Caco-2 (cell line): ENCODE results near the gene GCGR. TPM values are rescaled to one million over a fixed set of nuclear protein-coding genes. Genes with fewer than 3 reads are reported as not detected.

Experiments
- BruUV-seq: library from RNA; stranded (reverse); fragments of 400-500 nt; replicated peaks from 2 replicates; lab custom pipeline; 2021; lab: Mats Ljungman, UMichigan
- CTCF ChIA-PET: fragments of 300-600 bp; sonication (Branson Sonifier 250); formaldehyde crosslinking; loops from one replicate; lab custom pipeline; 2022; ENCODE audit warnings: antibody characterized with exemption; lab: Charles Lee
- POLR2A ChIA-PET: fragments of 300-600 bp; sonication (Branson Sonifier 250); formaldehyde crosslinking; loops from one replicate; lab custom pipeline; 2022; ENCODE audit warnings: antibody characterized with exemption; lab: Charles Lee
- DNase-seq, 2 experiments: peaks; one replicate each; pipeline versions ENCODE4 v3.0.0 to v3.0.0-alpha.2; 2020 to 2022
- H3K27me3 ChIP-seq: replicated peaks from 2 replicates; pipeline ENCODE4 v1.6.0; 2011; ENCODE audit warnings: low read length; ENCODE audit not compliant: control insufficient read depth, insufficient read depth
- H3K36me3 ChIP-seq: 2 replicates; pipeline ENCODE4 v1.5.1; 2011; ENCODE audit warnings: low read length; ENCODE audit not compliant: control insufficient read depth, insufficient read depth
- H3K4me1 ChIP-seq: fragments of 250-450 bp; sonication (Bioruptor Pico); 2 replicates; pipeline ENCODE4 v1.5.1; 2020; ENCODE audit warnings: mild to moderate bottlenecking
- H3K4me3 ChIP-seq: 2 replicates; pipeline ENCODE4 v1.5.1; 2011; ENCODE audit warnings: low read depth, mild to moderate bottlenecking, control low read depth, low read length
- H3K9me3 ChIP-seq: fragments of 250-450 bp; sonication (Bioruptor Pico); 2 replicates; pipeline ENCODE4 v1.5.1; 2020; ENCODE audit warnings: mild to moderate bottlenecking, moderate library complexity
- H3K27ac Mint-ChIP-seq: one replicate; pipeline ENCODE4 v1.8.0; 2022; ENCODE audit warnings: mixed read lengths; ENCODE audit not compliant: unreplicated experiment
- H3K27me3 Mint-ChIP-seq: one replicate; pipeline ENCODE4 v1.8.0; 2022; ENCODE audit warnings: mixed read lengths; ENCODE audit not compliant: insufficient read depth, unreplicated experiment
- H3K36me3 Mint-ChIP-seq: one replicate; pipeline ENCODE4 v1.8.0; 2022; ENCODE audit warnings: mild to moderate bottlenecking, mixed read lengths; ENCODE audit not compliant: insufficient read depth, unreplicated experiment
- H3K4me1 Mint-ChIP-seq: one replicate; pipeline ENCODE4 v1.8.0; 2022; ENCODE audit warnings: low read depth, mixed read lengths; ENCODE audit not compliant: unreplicated experiment
- H3K4me3 Mint-ChIP-seq: one replicate; pipeline ENCODE4 v1.8.0; 2022; ENCODE audit warnings: mild to moderate bottlenecking, moderate library complexity, mixed read lengths; ENCODE audit not compliant: unreplicated experiment
- H3K9me3 Mint-ChIP-seq: one replicate; pipeline ENCODE4 v1.8.0; 2022; ENCODE audit warnings: mixed read lengths; ENCODE audit not compliant: unreplicated experiment
- intact Hi-C: fragments of 100-400 bp; cut with micrococcal nuclease; formaldehyde crosslinking; loops from one replicate; pipeline ENCODE4 v1.10.0; 2022; ENCODE audit not compliant: unreplicated experiment
- total RNA-seq: library from RNA; stranded (reverse); gene quantifications from 2 replicates; pipeline ENCODE4 v1.2.3, GENCODE V29; 2022
- TF ChIP-seq, protein P1 (sequence below), 2 experiments: fragments of 200-600 bp in 1 of 2; IDR thresholded peaks; 1 replicate in 1 of 2; 2 replicates in 1 of 2; pipeline versions ENCODE4 v1.5.1 to v1.8.0; 2011 to 2022; ENCODE audit warnings: antibody characterized with exemption in 1 of 2, control low read depth in 1 of 2, inconsistent platforms in 1 of 2, low read depth in 1 of 2, low read length in 1 of 2, mild to moderate bottlenecking in 1 of 2, moderate library complexity in 1 of 2; ENCODE audit not compliant: insufficient read depth in 1 of 2, severe bottlenecking in 1 of 2, unreplicated experiment in 1 of 2

GCGR gene
- total RNA-seq, 1 experiment from 2014 or later: 1.0 TPM

DNA sequence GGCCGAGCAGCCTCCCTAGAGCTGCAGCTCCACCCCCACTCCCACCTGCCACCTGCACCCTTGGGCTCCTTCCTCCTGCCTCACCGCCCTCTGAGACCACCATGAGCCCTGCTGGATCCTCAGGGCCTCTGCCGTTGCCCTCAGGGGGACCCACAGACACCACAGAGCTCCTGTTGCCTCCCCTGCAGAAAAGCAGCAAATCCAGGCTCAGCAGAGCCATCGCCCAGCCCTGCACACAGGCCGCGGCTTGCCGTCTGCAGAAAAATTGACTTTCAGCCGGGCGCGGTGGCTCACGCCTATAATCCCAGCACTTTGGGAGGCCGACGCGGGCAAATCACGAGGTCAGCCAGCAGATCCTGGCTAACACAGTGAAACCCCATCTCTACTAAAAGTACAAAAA is 37.9 kb downstream of the GCGR start:
- intact Hi-C loops: no loop called here
- no peak overlapping the region for H3K4me3 Mint-ChIP-seq
- TF ChIP-seq, protein P1, sequence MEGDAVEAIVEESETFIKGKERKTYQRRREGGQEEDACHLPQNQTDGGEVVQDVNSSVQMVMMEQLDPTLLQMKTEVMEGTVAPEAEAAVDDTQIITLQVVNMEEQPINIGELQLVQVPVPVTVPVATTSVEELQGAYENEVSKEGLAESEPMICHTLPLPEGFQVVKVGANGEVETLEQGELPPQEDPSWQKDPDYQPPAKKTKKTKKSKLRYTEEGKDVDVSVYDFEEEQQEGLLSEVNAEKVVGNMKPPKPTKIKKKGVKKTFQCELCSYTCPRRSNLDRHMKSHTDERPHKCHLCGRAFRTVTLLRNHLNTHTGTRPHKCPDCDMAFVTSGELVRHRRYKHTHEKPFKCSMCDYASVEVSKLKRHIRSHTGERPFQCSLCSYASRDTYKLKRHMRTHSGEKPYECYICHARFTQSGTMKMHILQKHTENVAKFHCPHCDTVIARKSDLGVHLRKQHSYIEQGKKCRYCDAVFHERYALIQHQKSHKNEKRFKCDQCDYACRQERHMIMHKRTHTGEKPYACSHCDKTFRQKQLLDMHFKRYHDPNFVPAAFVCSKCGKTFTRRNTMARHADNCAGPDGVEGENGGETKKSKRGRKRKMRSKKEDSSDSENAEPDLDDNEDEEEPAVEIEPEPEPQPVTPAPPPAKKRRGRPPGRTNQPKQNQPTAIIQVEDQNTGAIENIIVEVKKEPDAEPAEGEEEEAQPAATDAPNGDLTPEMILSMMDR (IDR thresholded peaks at IDR 0.05; ENCODE audit: insufficient read depth in 1 of 2, low read depth in 1 of 2, low read length in 1 of 2, severe bottlenecking in 1 of 2, unreplicated experiment in 1 of 2): no peak
- no peaks in the 10 kb centered on the region for H3K9me3 ChIP-seq
- POLR2A ChIA-PET: interaction anchor here (0.6 kb wide), 1 partner anchor 18 kb away, joined by 4 read pairs; no protein-coding TSS in a partner anchor
- H3K27ac Mint-ChIP-seq: no peak overlapping the region
- no peaks in the 10 kb centered on the region for H3K9me3 Mint-ChIP-seq
- no peaks in the 10 kb centered on the region for H3K4me1 Mint-ChIP-seq
- H3K4me1 ChIP-seq: peaks cover 5% of the 10 kb centered on the region; the same call in 1 of the 2 replicates
- CTCF ChIA-PET: interaction anchor here (0.6 kb wide), 1 partner anchor 209 kb away, joined by 4 read pairs; no protein-coding TSS in a partner anchor
- no peaks in the 10 kb centered on the region for H3K27me3 Mint-ChIP-seq
- BruUV-seq: no TSS peak
- peaks cover 63% of the 10 kb centered on the region for H3K36me3 Mint-ChIP-seq
- H3K4me3 ChIP-seq: no peak overlapping the region
- H3K36me3 ChIP-seq: no peaks in the 10 kb centered on the region
- H3K27me3 ChIP-seq: no peaks in the 10 kb centered on the region
- no peak for DNase-seq

DNA sequence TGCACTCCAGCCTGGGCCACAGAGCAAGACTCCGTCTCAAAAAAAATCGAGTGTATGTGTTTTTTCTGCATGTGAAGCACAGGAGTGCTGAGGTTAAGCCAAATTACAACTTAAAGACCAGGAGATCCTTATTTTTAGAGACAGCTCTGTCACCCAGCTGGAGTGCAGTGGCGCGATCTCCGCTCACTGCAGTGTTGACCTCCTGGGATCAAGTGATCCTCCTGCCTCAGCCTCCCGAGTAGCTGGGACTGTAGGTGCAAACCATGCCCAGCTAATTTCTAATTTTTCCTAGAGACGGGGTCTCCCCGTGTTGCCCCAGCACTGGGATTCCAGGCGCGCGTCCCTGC is 38.4 kb downstream of the GCGR start:
- peaks cover 68% of the 10 kb centered on the region for H3K36me3 Mint-ChIP-seq
- no peak overlapping the region for H3K4me3 Mint-ChIP-seq
- Histone ChIP-seq H3K4me3 (no peak overlapping the region), H3K36me3 (no peaks in the 10 kb centered on the region), H3K27me3 (no peaks in the 10 kb centered on the region), H3K9me3 (no peaks in the 10 kb centered on the region), H3K4me1 (peaks cover 5% of the 10 kb centered on the region; the same call in 1 of the 2 replicates)
- ChIA-PET CTCF (interaction anchor here (0.6 kb wide), 1 partner anchor 210 kb away, joined by 4 read pairs; no protein-coding TSS in a partner anchor), POLR2A (no interaction called here)
- intact Hi-C loops: no loop called here
- no peaks in the 10 kb centered on the region for H3K4me1 Mint-ChIP-seq
- no peaks in the 10 kb centered on the region for H3K27me3 Mint-ChIP-seq
- H3K27ac Mint-ChIP-seq: no peak overlapping the region
- no TSS peak for BruUV-seq
- TF ChIP-seq, protein P1 (IDR thresholded peaks at IDR 0.05; ENCODE audit: insufficient read depth in 1 of 2, low read depth in 1 of 2, low read length in 1 of 2, severe bottlenecking in 1 of 2, unreplicated experiment in 1 of 2): no peak
- DNase-seq: no peak
- no peaks in the 10 kb centered on the region for H3K9me3 Mint-ChIP-seq

DNA sequence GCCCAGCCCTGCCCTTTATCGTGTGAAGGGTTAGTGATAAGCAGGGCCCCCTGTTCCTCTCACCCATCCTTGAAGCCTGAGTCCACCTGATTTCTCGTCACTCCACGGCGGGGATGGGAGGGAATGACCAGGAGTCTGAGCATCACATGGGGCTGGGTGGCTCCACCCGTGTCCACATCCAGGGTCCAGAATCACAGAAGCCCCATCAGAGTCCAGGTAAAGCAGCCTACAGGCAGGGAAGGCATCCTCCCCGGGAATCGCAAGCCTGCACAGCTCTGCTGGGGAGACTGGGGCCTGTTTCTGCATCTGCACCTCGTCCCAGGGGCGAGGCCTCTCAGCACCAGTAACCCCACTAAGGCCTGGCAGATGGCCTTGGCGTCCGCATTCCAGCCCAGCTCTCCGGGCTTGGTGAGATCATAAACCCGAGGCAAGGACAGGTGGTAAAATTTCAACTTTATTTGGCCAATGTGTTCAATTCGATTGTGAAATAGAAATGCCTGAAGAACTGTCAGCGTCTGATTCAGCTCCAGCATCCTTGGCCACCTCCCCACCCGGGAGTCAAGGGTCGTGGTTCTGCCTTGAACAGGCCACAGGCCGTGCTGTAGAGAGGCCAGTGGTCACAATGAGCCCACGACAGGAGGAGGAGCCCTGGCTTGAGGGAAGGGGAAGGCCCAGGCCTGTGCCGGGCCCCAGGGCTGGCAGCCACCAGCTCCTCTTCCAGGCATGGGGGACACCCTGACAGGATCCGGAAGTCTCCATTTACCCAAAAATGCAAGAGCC is 39.0 kb downstream of the GCGR start:
- H3K27ac Mint-ChIP-seq: peak overlapping the region; percentile 3
- CTCF ChIA-PET: interaction anchor here (0.7 kb wide), 1 partner anchor 163 kb away, joined by 3 read pairs; no protein-coding TSS in a partner anchor
- intact Hi-C loops: no loop called here

More for the DNA sequence above, 39.0 kb downstream of the GCGR start:
- Mint-ChIP-seq H3K9me3 (no peaks in the 10 kb centered on the region), H3K4me3 (no peak overlapping the region), H3K4me1 (no peaks in the 10 kb centered on the region), H3K27me3 (no peaks in the 10 kb centered on the region), H3K36me3 (peaks cover 74% of the 10 kb centered on the region)
- H3K36me3 ChIP-seq: no peaks in the 10 kb centered on the region; the same call in 1 of the 2 replicates
- H3K9me3 ChIP-seq: no peaks in the 10 kb centered on the region
- DNase-seq: no peak
- no TSS peak for BruUV-seq
- no peak overlapping the region for H3K4me3 ChIP-seq
- POLR2A ChIA-PET: interaction anchor here (0.9 kb wide), 1 partner anchor 9 kb away, joined by 3 read pairs; no protein-coding TSS in a partner anchor
- H3K27me3 ChIP-seq: no peaks in the 10 kb centered on the region
- TF ChIP-seq, protein P1 (IDR thresholded peaks at IDR 0.05; ENCODE audit: insufficient read depth in 1 of 2, low read depth in 1 of 2, low read length in 1 of 2, severe bottlenecking in 1 of 2, unreplicated experiment in 1 of 2): no peak
- peaks cover 3% of the 10 kb centered on the region; the same call in 1 of the 2 replicates for H3K4me1 ChIP-seq
